ENCODE results near the gene RHO. TPM values are rescaled to one million over a fixed set of nuclear protein-coding genes. Genes with fewer than 3 reads are reported as not detected.

RHO gene
- total RNA-seq, 1 experiment from 2014 or later = not detected

DNA sequence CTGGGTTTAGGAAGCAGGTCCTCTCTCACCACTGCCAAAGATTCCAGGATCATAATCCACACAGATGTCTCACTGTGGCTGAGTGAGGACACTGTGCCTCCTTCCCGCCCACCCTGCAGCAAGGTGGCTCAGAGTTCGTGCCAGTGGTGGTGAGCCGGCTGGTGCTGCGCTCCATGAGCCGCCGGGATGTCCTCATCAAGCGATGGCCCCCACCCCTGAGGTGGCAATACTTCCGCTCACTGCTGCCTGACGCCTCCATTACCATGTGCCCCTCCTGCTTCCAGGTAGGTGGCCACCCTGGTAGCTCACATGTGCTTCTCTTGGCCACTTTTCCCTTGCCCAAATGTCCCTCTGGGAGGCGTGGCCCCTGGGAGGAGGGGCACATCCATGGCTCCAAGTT is 9.0 kb upstream of the RHO start (continued):
- TF ChIP-seq ATF2 (CRISPR knock-in tag; IDR thresholded peaks at IDR 0.05; ENCODE audit: borderline replicate concordance, low read depth) = no peak
- TF ChIP-seq, protein P1, sequence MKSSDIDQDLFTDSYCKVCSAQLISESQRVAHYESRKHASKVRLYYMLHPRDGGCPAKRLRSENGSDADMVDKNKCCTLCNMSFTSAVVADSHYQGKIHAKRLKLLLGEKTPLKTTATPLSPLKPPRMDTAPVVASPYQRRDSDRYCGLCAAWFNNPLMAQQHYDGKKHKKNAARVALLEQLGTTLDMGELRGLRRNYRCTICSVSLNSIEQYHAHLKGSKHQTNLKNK (CRISPR knock-in tag; IDR thresholded peaks at IDR 0.05) = no peak
- TF ChIP-seq, protein P2, sequence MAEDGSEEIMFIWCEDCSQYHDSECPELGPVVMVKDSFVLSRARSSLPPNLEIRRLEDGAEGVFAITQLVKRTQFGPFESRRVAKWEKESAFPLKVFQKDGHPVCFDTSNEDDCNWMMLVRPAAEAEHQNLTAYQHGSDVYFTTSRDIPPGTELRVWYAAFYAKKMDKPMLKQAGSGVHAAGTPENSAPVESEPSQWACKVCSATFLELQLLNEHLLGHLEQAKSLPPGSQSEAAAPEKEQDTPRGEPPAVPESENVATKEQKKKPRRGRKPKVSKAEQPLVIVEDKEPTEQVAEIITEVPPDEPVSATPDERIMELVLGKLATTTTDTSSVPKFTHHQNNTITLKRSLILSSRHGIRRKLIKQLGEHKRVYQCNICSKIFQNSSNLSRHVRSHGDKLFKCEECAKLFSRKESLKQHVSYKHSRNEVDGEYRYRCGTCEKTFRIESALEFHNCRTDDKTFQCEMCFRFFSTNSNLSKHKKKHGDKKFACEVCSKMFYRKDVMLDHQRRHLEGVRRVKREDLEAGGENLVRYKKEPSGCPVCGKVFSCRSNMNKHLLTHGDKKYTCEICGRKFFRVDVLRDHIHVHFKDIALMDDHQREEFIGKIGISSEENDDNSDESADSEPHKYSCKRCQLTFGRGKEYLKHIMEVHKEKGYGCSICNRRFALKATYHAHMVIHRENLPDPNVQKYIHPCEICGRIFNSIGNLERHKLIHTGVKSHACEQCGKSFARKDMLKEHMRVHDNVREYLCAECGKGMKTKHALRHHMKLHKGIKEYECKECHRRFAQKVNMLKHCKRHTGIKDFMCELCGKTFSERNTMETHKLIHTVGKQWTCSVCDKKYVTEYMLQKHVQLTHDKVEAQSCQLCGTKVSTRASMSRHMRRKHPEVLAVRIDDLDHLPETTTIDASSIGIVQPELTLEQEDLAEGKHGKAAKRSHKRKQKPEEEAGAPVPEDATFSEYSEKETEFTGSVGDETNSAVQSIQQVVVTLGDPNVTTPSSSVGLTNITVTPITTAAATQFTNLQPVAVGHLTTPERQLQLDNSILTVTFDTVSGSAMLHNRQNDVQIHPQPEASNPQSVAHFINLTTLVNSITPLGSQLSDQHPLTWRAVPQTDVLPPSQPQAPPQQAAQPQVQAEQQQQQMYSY (CRISPR knock-in tag; IDR thresholded peaks at IDR 0.05) = no peak

DNA sequence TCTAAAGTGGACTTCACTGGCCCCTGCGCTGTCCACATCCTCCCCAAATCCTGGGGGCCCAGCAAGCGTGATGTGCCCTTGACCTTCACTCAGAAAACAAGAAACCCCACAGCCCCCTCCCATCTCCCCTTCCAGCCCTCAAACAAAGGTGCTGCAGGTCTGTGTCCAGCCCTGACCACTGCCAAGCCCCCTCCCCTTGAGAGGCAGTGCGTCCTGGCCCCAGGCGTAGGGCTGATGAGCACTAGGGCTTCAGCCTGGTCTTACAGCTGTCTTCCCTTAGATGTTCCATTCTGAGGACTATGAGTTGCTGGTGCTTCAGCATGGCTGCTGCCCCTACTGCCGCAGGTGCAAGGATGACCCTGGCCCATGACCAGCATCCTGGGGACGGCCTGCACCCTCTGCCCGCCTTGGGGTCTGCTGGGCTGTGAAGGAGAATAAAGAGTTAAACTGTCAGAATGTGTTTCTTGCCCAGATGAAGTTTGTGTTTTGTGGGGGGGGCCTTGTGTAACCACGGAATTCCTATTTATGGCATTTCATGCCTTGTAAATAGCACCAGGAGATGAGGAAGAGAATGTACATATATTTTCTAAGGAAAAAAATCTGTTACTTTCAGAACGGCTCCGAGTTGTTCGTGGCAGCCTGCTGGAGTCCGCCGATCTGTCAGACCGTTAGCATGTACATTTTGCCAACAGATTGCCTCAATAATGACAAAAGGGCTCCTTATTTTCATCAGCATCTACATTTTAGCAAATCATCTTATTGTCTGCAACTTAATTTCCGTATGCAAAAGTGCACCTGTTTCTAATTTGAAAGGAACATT is 8.3 kb upstream of the RHO start:
- 0 out of 2 replicates have a peak, but pooled peaks cover 2% of the 10 kb centered on the region for H3K4me1 Mint-ChIP-seq
- H3K4me3 Mint-ChIP-seq = no peak overlapping the region
- no peaks in the 10 kb centered on the region for H3K27me3 Mint-ChIP-seq (ENCODE audit: low read depth)
- no peak overlapping the region for H3K27ac Mint-ChIP-seq
- CTCF ChIA-PET = no interaction called here
- no peaks in the 10 kb centered on the region for H3K9me3 Mint-ChIP-seq
- no peaks in the 10 kb centered on the region; the same call in 1 of the 2 replicates for H3K36me3 Mint-ChIP-seq
- DNase-seq (ENCODE audit: low spot score) (no peak), ATAC-seq (no peak)
- TF ChIP-seq JUN (CRISPR knock-in tag; IDR thresholded peaks at IDR 0.05) (no peak), ESRRA (CRISPR knock-in tag; IDR thresholded peaks at IDR 0.05; ENCODE audit: borderline replicate concordance) (no peak), AFF4 (CRISPR knock-in tag; IDR thresholded peaks at IDR 0.05; ENCODE audit: borderline replicate concordance) (no peak), KAT7 (CRISPR knock-in tag; IDR thresholded peaks at IDR 0.05; ENCODE audit: borderline replicate concordance) (no peak)
- POLR2A ChIA-PET = interaction anchor here (0.6 kb wide), 1 partner anchor 392 kb away, joined by 3 read pairs; no protein-coding TSS in a partner anchor

- Mint-ChIP-seq H3K9me3 (no peaks in the 10 kb centered on the region), H3K27ac (no peak overlapping the region), H3K27me3 (ENCODE audit: low read depth) (no peaks in the 10 kb centered on the region), H3K4me1 (0 out of 2 replicates have a peak, but pooled peaks cover 2% of the 10 kb centered on the region), H3K4me3 (no peak overlapping the region), H3K36me3 (no peaks in the 10 kb centered on the region; the same call in 1 of the 2 replicates)
- POLR2A ChIA-PET = no interaction called here
- DNase-seq (ENCODE audit: low spot score) (no peak), ATAC-seq (no peak)
- TF ChIP-seq ZNF281 (CRISPR knock-in tag; IDR thresholded peaks at IDR 0.05) (no peak), RELA (CRISPR knock-in tag; IDR thresholded peaks at IDR 0.05; ENCODE audit: borderline replicate concordance) (no peak), TEAD4 (CRISPR knock-in tag; IDR thresholded peaks at IDR 0.05) (no peak), ZNF416 (CRISPR knock-in tag; IDR thresholded peaks at IDR 0.05) (no peak), ATF3 (CRISPR knock-in tag; conservative IDR thresholded peaks at IDR 0.05) (no peak), IRF1 (CRISPR knock-in tag; IDR thresholded peaks at IDR 0.05) (no peak)
- TF ChIP-seq, protein P3, sequence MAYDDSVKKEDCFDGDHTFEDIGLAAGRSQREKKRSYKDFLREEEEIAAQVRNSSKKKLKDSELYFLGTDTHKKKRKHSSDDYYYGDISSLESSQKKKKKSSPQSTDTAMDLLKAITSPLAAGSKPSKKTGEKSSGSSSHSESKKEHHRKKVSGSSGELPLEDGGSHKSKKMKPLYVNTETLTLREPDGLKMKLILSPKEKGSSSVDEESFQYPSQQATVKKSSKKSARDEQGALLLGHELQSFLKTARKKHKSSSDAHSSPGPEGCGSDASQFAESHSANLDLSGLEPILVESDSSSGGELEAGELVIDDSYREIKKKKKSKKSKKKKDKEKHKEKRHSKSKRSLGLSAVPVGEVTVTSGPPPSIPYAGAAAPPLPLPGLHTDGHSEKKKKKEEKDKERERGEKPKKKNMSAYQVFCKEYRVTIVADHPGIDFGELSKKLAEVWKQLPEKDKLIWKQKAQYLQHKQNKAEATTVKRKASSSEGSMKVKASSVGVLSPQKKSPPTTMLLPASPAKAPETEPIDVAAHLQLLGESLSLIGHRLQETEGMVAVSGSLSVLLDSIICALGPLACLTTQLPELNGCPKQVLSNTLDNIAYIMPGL (CRISPR knock-in tag; IDR thresholded peaks at IDR 0.05) = no peak
- CTCF ChIA-PET = interaction anchor here (1.4 kb wide), 1 partner anchor 31 kb away, joined by 5 read pairs; no protein-coding TSS in a partner anchor
These were observed 7.5 kb upstream of the RHO start for GRCh38 chr3:129520960-129521359.

All from WTC11 (cell line).